ENCODE measurements around the gene ANKRD36C.
"Not testable (repeated sequence)": the region's sequence is repeated elsewhere in the genome, so short reads cannot be mapped to it uniquely, and the experiment has no call there.

GRCh38 chr2:95992102-95992501 lies 478 bp upstream of the ANKRD36C start:
- not testable (repeated sequence) for TF ChIP-seq CTCF (IDR thresholded peaks at IDR 0.05; ENCODE audit: poor library complexity, severe bottlenecking); EZH2 (IDR thresholded peaks at IDR 0.05; ENCODE audit: borderline replicate concordance, insufficient read depth, low read length, poor library complexity, severe bottlenecking); RAD21 (conservative IDR thresholded peaks at IDR 0.05); EP300 (conservative IDR thresholded peaks at IDR 0.05; ENCODE audit: poor library complexity, severe bottlenecking); REST (IDR thresholded peaks at IDR 0.05; ENCODE audit: borderline replicate concordance); TAF1 (IDR thresholded peaks at IDR 0.05; ENCODE audit: low read depth); MXI1 (conservative IDR thresholded peaks at IDR 0.05; ENCODE audit: poor library complexity, severe bottlenecking)
- TF ChIP-seq POLR2AphosphoS5 (IDR thresholded peaks at IDR 0.05): peak; percentile 37

Measured in neural cell (in vitro differentiated cells).